Nephron (organoid): ENCODE measurements around the gene GPC5.

Source experiments
- H3K27ac Mint-ChIP-seq, 3 experiments: 2 replicates each; pipeline ENCODE4 v1.8.0; 2020; ENCODE audit warnings: mixed read lengths in 3 of 3, mild to moderate bottlenecking in 2 of 3, moderate library complexity in 1 of 3
- H3K27me3 Mint-ChIP-seq: 2 replicates; pipeline ENCODE4 v1.8.0; 2021; ENCODE audit warnings: low read depth, mild to moderate bottlenecking, moderate library complexity, mixed read lengths
- H3K36me3 Mint-ChIP-seq: 2 replicates; pipeline ENCODE4 v1.8.0; 2020; ENCODE audit warnings: low read depth, mixed read lengths
- H3K4me1 Mint-ChIP-seq: 2 replicates; pipeline ENCODE4 v1.8.0; 2020; ENCODE audit warnings: mixed read lengths
- H3K4me3 Mint-ChIP-seq, 3 experiments: 2 replicates each; pipeline ENCODE4 v1.8.0; 2020; ENCODE audit warnings: mild to moderate bottlenecking in 3 of 3, mixed read lengths in 3 of 3, moderate library complexity in 2 of 3
- H3K9me3 Mint-ChIP-seq: 2 replicates; pipeline ENCODE4 v1.8.0; 2020; ENCODE audit warnings: mixed read lengths
- CTCF ChIP-seq, 3 experiments: fragments of 200-600 bp; sonication (generic); IDR thresholded peaks; one replicate each; pipeline ENCODE4 v1.5.0; 2021; ENCODE audit warnings: antibody characterized with exemption in 3 of 3; ENCODE audit not compliant: unreplicated experiment in 3 of 3

The GPC5 gene

DNA sequence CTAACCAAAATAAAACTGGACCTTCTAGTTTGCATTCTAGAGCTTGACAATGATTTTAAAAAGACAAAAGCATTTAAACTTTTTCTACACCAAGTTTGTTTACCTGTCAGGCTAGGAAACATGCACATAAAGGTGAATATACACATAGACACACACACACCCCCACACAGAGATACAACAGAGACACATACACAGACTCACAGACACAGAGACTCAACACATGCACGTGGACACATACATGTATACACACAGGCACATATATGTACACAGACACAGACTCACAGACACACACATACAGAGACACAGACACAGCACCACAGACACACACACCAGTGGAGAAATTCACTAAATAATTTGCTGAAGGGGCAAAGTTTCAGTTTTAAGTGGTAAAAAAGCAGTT is 155.7 kb downstream of the GPC5 start:
- TF ChIP-seq CTCF (IDR thresholded peaks at IDR 0.05; ENCODE audit: unreplicated experiment in 3 of 3), result no peak
- Mint-ChIP-seq H3K4me3 (no peak overlapping the region), H3K27me3 (no peaks in the 10 kb centered on the region), H3K4me1 (no peaks in the 10 kb centered on the region), H3K27ac (no peak overlapping the region), H3K9me3 (peaks cover 9% of the 10 kb centered on the region), H3K36me3 (peaks cover 4% of the 10 kb centered on the region)

- Mint-ChIP-seq H3K36me3 (no peaks in the 10 kb centered on the region), H3K4me1 (no peaks in the 10 kb centered on the region)
Observed at GRCh38 chr13:91557328-91558090, 159.1 kb downstream of the GPC5 start.

DNA sequence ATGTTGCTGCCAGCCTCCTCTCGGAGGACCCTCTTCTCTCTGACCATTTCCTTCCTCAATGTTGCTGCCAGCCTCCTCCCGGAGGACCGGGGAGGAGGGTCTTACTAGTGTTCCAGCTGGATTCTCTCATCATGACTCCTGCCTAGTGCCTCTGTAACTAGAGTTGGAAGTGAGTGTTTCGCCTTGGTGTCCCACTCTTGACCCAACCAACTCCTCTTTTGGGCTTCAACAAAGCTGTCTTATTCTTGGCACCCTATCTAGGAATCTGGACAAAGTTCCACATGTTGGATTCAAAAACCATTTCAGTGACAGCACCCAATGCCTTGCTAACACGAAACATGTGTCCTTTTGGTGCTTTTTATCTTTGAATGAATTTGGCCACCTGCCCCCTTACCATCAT is 165.4 kb downstream of the GPC5 start:
- H3K9me3 Mint-ChIP-seq, result no peaks in the 10 kb centered on the region
- H3K27me3 Mint-ChIP-seq, result no peaks in the 10 kb centered on the region
- H3K4me3 Mint-ChIP-seq, result no peak overlapping the region
- H3K27ac Mint-ChIP-seq, result peak overlapping the region in 1 of 3 experiments; percentile 3
- TF ChIP-seq CTCF (IDR thresholded peaks at IDR 0.05; ENCODE audit: unreplicated experiment in 3 of 3), result no peak
- peaks cover 5% of the 10 kb centered on the region for H3K4me1 Mint-ChIP-seq
- no peaks in the 10 kb centered on the region for H3K36me3 Mint-ChIP-seq

More at GRCh38 chr13:91557328-91558090, 159.1 kb downstream of the GPC5 start:
- no peak for TF ChIP-seq CTCF (IDR thresholded peaks at IDR 0.05; ENCODE audit: unreplicated experiment in 3 of 3)
- peak overlapping the region in 1 of 3 experiments; percentile 31 for H3K27ac Mint-ChIP-seq
- peaks cover 3% of the 10 kb centered on the region for H3K9me3 Mint-ChIP-seq
- no peak overlapping the region for H3K4me3 Mint-ChIP-seq
- H3K27me3 Mint-ChIP-seq, result no peaks in the 10 kb centered on the region

DNA sequence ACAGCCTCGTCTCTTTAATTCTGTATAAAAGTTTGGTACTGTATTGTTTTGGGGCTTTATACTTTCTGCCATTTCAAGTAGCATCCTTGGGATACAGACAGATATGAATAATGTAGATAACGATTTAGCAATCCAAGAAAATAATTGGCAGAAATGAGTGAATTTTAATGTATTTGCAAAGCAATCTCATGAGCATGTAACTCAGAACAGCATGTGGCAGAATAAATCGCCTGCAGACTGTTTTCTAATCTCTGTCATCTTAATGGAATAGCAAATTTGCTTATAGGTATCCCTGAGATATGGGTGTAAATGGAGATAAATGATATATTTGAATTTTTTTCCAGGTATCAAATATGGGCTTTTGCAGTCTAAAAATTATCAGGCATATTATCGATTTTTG is 166.0 kb downstream of the GPC5 start:
- Mint-ChIP-seq H3K36me3 (no peaks in the 10 kb centered on the region), H3K4me3 (no peak overlapping the region), H3K27me3 (no peaks in the 10 kb centered on the region), H3K4me1 (peaks cover 5% of the 10 kb centered on the region), H3K27ac (no peak overlapping the region), H3K9me3 (no peaks in the 10 kb centered on the region)
- no peak for TF ChIP-seq CTCF (IDR thresholded peaks at IDR 0.05; ENCODE audit: unreplicated experiment in 3 of 3)

DNA sequence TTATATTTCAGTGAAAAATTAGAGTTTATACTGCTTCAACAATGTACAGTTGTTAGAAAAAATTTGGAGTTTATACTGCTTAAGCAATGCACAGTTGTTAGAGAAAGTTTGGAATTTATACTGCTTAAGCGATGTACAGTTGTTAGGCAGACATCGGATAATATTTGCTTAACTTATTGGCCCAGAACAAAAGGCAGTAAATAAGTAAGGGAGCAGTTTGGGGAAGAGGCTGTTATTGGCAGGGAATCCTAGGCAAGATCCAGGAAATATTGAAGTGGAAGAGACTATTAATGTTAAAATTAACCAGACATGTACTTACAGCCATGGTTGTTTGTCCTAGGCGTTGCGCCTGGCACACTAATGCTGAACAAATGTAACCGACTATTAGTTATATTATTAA is 166.9 kb downstream of the GPC5 start:
- Mint-ChIP-seq H3K27ac (no peak overlapping the region), H3K4me3 (no peak overlapping the region), H3K36me3 (no peaks in the 10 kb centered on the region), H3K27me3 (no peaks in the 10 kb centered on the region), H3K4me1 (peaks cover 5% of the 10 kb centered on the region), H3K9me3 (no peaks in the 10 kb centered on the region)
- TF ChIP-seq CTCF (IDR thresholded peaks at IDR 0.05; ENCODE audit: unreplicated experiment in 3 of 3), result no peak
